GM23338 (cell line): ENCODE data around the gene BRCA1. TPM values are rescaled to one million over a fixed set of nuclear protein-coding genes. Genes with fewer than 3 reads are reported as not detected.

Experiments used
- ATAC-seq: fragments of 200-7000 bp; cut with Tn5 transposase; 3 replicates; pipeline ENCODE4 v1.9.1; 2020
- DNase-seq: peaks from one replicate; pipeline ENCODE4 v3.0.0-alpha.2; 2015; ENCODE audit warnings: low spot score
- H2AFZ ChIP-seq: fragments of 200-600 bp; sonication (generic); 2 replicates; pipeline ENCODE4 v1.8.0; 2016; ENCODE audit warnings: antibody characterized with exemption, mild to moderate bottlenecking, moderate library complexity
- H3F3A ChIP-seq: fragments of 200-600 bp; sonication (generic); replicated peaks from 2 replicates; pipeline ENCODE4 v1.8.0; 2017; ENCODE audit warnings: antibody characterized with exemption, mixed run types, low read depth
- H3K27ac ChIP-seq: fragments of 200-600 bp; sonication (generic); 2 replicates; pipeline ENCODE4 v1.6.1; 2016; ENCODE audit warnings: low read depth
- H3K27me3 ChIP-seq: fragments of 200-600 bp; sonication (generic); 2 replicates; pipeline ENCODE4 v1.8.0; 2016; ENCODE audit warnings: mild to moderate bottlenecking, mixed run types, moderate library complexity; ENCODE audit not compliant: insufficient read depth
- H3K36me3 ChIP-seq: fragments of 200-600 bp; sonication (generic); 2 replicates; pipeline ENCODE4 v1.8.0; 2016; ENCODE audit warnings: mild to moderate bottlenecking; ENCODE audit not compliant: insufficient read depth
- H3K4me1 ChIP-seq: fragments of 200-600 bp; sonication (generic); 2 replicates; pipeline ENCODE4 v1.8.0; 2016; ENCODE audit warnings: mild to moderate bottlenecking, moderate library complexity; ENCODE audit not compliant: insufficient read depth
- H3K4me2 ChIP-seq: fragments of 200-600 bp; sonication (generic); 2 replicates; pipeline ENCODE4 v1.7.1; 2017; ENCODE audit warnings: mixed run types
- H3K4me3 ChIP-seq: fragments of 200-600 bp; sonication (generic); 2 replicates; pipeline ENCODE4 v1.6.1; 2016; ENCODE audit warnings: mixed run types
- H3K79me2 ChIP-seq: fragments of 200-600 bp; sonication (generic); replicated peaks from 2 replicates; pipeline ENCODE4 v1.8.0; 2017; ENCODE audit warnings: mild to moderate bottlenecking; ENCODE audit not compliant: insufficient read depth
- H3K9me2 ChIP-seq: fragments of 200-600 bp; sonication (generic); 2 replicates; pipeline ENCODE4 v1.8.0; 2017; ENCODE audit not compliant: insufficient read depth
- H4K20me1 ChIP-seq: fragments of 200-600 bp; sonication (generic); replicated peaks from 2 replicates; pipeline ENCODE4 v1.8.0; 2017; ENCODE audit warnings: mild to moderate bottlenecking; ENCODE audit not compliant: insufficient read depth
- H3K27ac Mint-ChIP-seq: 2 replicates; pipeline ENCODE4 v1.8.0; 2020; ENCODE audit warnings: inconsistent platforms, mild to moderate bottlenecking, moderate library complexity, mixed read lengths
- H3K27me3 Mint-ChIP-seq: 3 replicates; pipeline ENCODE4 v1.8.0; 2022; ENCODE audit warnings: low read depth, mild to moderate bottlenecking, moderate library complexity, mixed read lengths, inconsistent platforms; ENCODE audit not compliant: insufficient read depth, poor library complexity
- H3K36me3 Mint-ChIP-seq: 3 replicates; pipeline ENCODE4 v1.8.0; 2021; ENCODE audit warnings: low read depth, mild to moderate bottlenecking, inconsistent platforms, moderate library complexity, mixed read lengths
- H3K4me1 Mint-ChIP-seq: 3 replicates; pipeline ENCODE4 v1.8.0; 2020; ENCODE audit warnings: mild to moderate bottlenecking, inconsistent platforms, mixed read lengths
- H3K4me3 Mint-ChIP-seq: 3 replicates; pipeline ENCODE4 v1.8.0; 2021; ENCODE audit warnings: moderate library complexity, mild to moderate bottlenecking, inconsistent platforms, mixed read lengths
- H3K9me3 Mint-ChIP-seq: 3 replicates; pipeline ENCODE4 v1.8.0; 2020; ENCODE audit warnings: moderate library complexity, mild to moderate bottlenecking, inconsistent platforms, mixed read lengths
- CTCF ChIP-seq, 2 experiments: fragments of 200-600 bp in 1 of 2; sonication (generic) in 1 of 2; conservative IDR thresholded peaks; 2 replicates each; pipeline versions ENCODE4 v1.5.1 to v1.6.1; 2016 to 2017; ENCODE audit warnings: antibody characterized with exemption in 2 of 2, low read depth in 2 of 2, mild to moderate bottlenecking in 2 of 2, moderate library complexity in 1 of 2
- EZH2 ChIP-seq: fragments of 200-600 bp; sonication (generic); IDR thresholded peaks from one replicate; pipeline ENCODE4 v1.8.0; 2017; ENCODE audit warnings: antibody characterized with exemption, mild to moderate bottlenecking, low read depth; ENCODE audit not compliant: unreplicated experiment
- JUNB ChIP-seq: IDR thresholded peaks from one replicate; pipeline ENCODE4 v1.6.1; 2016; ENCODE audit warnings: antibody characterized with exemption; ENCODE audit not compliant: unreplicated experiment
- NANOG ChIP-seq: IDR thresholded peaks from 2 replicates; pipeline ENCODE4 v1.6.1; 2016; ENCODE audit warnings: antibody characterized with exemption, borderline replicate concordance
- STAT1 ChIP-seq: IDR thresholded peaks from one replicate; pipeline ENCODE4 v1.6.1; 2016; ENCODE audit warnings: antibody characterized with exemption; ENCODE audit not compliant: unreplicated experiment
- ZNF114 ChIP-seq: fragments of 250-450 bp; sonication (Bioruptor Pico); IDR thresholded peaks from 2 replicates; pipeline ENCODE4 v1.5.0; 2020; ENCODE audit warnings: mild to moderate bottlenecking, moderate library complexity
- polyA plus RNA-seq: library from polyadenylated mRNA; unstranded; fragments of >200 nt; fragmentation: Nextera tagmentation; extraction: Ambion mirVana; gene quantifications from 2 replicates; pipeline ENCODE4 v1.2.1, GENCODE V29; 2016
- total RNA-seq: library from RNA; depleted of rRNA; stranded (reverse); fragments of >200 nt; shearing (Covaris generic); gene quantifications from 2 replicates; pipeline ENCODE4 v1.2.3, GENCODE V29; 2014
- TF ChIP-seq, protein P1 (sequence below): IDR thresholded peaks from one replicate; pipeline ENCODE4 v1.6.1; 2018; ENCODE audit warnings: antibody characterized with exemption; ENCODE audit not compliant: unreplicated experiment
- TF ChIP-seq, protein P2 (sequence below): fragments of 250-450 bp; sonication (Bioruptor Pico); IDR thresholded peaks from 2 replicates; pipeline ENCODE4 v1.5.0; 2020; ENCODE audit warnings: mild to moderate bottlenecking, moderate library complexity

The BRCA1 gene
- total and polyA plus RNA-seq, 2 experiments from 2014 or later: 43.2 to 45.9 TPM

DNA sequence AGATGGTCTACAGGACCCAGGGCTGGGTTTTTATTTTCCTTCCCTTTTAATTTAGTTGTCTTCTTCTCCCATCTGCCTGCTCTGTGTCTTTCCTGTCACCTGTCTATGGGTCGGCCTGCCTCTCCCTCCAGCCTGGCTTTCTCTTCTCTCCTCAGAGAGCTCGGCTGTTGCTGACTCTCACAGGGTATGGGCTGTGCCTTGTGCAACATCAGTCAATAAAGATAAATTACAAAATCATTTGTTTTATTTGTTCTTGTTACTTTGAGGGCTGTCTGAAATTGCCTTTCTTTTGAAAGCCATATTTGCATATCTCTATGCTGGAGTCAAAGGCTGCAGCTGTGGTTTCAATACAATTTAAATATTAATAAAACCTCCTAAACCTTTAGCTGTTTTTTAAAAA lies 84.5 kb downstream of the BRCA1 start (continued):
- TF ChIP-seq, protein P1, sequence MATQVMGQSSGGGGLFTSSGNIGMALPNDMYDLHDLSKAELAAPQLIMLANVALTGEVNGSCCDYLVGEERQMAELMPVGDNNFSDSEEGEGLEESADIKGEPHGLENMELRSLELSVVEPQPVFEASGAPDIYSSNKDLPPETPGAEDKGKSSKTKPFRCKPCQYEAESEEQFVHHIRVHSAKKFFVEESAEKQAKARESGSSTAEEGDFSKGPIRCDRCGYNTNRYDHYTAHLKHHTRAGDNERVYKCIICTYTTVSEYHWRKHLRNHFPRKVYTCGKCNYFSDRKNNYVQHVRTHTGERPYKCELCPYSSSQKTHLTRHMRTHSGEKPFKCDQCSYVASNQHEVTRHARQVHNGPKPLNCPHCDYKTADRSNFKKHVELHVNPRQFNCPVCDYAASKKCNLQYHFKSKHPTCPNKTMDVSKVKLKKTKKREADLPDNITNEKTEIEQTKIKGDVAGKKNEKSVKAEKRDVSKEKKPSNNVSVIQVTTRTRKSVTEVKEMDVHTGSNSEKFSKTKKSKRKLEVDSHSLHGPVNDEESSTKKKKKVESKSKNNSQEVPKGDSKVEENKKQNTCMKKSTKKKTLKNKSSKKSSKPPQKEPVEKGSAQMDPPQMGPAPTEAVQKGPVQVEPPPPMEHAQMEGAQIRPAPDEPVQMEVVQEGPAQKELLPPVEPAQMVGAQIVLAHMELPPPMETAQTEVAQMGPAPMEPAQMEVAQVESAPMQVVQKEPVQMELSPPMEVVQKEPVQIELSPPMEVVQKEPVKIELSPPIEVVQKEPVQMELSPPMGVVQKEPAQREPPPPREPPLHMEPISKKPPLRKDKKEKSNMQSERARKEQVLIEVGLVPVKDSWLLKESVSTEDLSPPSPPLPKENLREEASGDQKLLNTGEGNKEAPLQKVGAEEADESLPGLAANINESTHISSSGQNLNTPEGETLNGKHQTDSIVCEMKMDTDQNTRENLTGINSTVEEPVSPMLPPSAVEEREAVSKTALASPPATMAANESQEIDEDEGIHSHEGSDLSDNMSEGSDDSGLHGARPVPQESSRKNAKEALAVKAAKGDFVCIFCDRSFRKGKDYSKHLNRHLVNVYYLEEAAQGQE: no peak
- no peak for TF ChIP-seq STAT1
- TF ChIP-seq CTCF (conservative IDR thresholded peaks at IDR 0.05; ENCODE audit: low read depth in 2 of 2): no peak
- no peak for TF ChIP-seq EZH2
- no peak for TF ChIP-seq JUNB
- no peak for TF ChIP-seq ZNF114 (CRISPR knock-in tag)

DNA sequence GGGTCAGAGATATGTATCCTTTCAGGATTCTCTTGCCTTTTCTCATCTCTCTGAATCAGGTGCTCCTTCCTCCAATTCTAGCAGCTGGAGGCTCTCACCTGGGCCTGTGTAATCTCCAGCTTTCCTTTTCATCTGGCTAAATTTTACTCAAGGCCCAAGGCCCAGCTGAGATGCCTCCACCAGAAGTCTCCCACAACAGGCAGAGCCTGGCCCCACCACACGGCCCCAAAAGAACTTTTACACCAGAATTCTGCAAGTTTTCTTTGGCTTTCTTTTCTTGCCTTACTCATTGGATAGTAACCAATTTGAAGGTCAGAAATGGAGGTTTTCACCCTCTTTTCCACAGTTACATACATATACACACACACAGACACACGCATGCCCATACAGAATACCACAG lies 85.5 kb downstream of the BRCA1 start:
- no peaks in the 10 kb centered on the region for H3K9me2 ChIP-seq
- no peak overlapping the region for H3K4me2 ChIP-seq
- no peaks in the 10 kb centered on the region for H3K27me3 ChIP-seq
- no peaks in the 10 kb centered on the region for H4K20me1 ChIP-seq
- Mint-ChIP-seq H3K36me3 (0 out of 3 replicates have a peak, but pooled peaks cover 2% of the 10 kb centered on the region), H3K9me3 (no peaks in the 10 kb centered on the region), H3K4me1 (peaks cover 72% of the 10 kb centered on the region), H3K4me3 (no peak overlapping the region), H3K27me3 (peaks cover 17% of the 10 kb centered on the region), H3K27ac (peak overlapping the region; percentile 61; the same call in 1 of the 2 replicates)
- DNase-seq (no peak), ATAC-seq (no peak)
- H3K79me2 ChIP-seq: no peaks in the 10 kb centered on the region
- peaks cover 25% of the 10 kb centered on the region for H3F3A ChIP-seq
- H3K36me3 ChIP-seq: no peaks in the 10 kb centered on the region
- H3K4me1 ChIP-seq: peaks cover 64% of the 10 kb centered on the region
- no peak overlapping the region for H2AFZ ChIP-seq
- peak overlapping the region; percentile 64; the same call in 1 of the 2 replicates for H3K27ac ChIP-seq
- H3K4me3 ChIP-seq: no peak overlapping the region
- TF ChIP-seq, protein P2, sequence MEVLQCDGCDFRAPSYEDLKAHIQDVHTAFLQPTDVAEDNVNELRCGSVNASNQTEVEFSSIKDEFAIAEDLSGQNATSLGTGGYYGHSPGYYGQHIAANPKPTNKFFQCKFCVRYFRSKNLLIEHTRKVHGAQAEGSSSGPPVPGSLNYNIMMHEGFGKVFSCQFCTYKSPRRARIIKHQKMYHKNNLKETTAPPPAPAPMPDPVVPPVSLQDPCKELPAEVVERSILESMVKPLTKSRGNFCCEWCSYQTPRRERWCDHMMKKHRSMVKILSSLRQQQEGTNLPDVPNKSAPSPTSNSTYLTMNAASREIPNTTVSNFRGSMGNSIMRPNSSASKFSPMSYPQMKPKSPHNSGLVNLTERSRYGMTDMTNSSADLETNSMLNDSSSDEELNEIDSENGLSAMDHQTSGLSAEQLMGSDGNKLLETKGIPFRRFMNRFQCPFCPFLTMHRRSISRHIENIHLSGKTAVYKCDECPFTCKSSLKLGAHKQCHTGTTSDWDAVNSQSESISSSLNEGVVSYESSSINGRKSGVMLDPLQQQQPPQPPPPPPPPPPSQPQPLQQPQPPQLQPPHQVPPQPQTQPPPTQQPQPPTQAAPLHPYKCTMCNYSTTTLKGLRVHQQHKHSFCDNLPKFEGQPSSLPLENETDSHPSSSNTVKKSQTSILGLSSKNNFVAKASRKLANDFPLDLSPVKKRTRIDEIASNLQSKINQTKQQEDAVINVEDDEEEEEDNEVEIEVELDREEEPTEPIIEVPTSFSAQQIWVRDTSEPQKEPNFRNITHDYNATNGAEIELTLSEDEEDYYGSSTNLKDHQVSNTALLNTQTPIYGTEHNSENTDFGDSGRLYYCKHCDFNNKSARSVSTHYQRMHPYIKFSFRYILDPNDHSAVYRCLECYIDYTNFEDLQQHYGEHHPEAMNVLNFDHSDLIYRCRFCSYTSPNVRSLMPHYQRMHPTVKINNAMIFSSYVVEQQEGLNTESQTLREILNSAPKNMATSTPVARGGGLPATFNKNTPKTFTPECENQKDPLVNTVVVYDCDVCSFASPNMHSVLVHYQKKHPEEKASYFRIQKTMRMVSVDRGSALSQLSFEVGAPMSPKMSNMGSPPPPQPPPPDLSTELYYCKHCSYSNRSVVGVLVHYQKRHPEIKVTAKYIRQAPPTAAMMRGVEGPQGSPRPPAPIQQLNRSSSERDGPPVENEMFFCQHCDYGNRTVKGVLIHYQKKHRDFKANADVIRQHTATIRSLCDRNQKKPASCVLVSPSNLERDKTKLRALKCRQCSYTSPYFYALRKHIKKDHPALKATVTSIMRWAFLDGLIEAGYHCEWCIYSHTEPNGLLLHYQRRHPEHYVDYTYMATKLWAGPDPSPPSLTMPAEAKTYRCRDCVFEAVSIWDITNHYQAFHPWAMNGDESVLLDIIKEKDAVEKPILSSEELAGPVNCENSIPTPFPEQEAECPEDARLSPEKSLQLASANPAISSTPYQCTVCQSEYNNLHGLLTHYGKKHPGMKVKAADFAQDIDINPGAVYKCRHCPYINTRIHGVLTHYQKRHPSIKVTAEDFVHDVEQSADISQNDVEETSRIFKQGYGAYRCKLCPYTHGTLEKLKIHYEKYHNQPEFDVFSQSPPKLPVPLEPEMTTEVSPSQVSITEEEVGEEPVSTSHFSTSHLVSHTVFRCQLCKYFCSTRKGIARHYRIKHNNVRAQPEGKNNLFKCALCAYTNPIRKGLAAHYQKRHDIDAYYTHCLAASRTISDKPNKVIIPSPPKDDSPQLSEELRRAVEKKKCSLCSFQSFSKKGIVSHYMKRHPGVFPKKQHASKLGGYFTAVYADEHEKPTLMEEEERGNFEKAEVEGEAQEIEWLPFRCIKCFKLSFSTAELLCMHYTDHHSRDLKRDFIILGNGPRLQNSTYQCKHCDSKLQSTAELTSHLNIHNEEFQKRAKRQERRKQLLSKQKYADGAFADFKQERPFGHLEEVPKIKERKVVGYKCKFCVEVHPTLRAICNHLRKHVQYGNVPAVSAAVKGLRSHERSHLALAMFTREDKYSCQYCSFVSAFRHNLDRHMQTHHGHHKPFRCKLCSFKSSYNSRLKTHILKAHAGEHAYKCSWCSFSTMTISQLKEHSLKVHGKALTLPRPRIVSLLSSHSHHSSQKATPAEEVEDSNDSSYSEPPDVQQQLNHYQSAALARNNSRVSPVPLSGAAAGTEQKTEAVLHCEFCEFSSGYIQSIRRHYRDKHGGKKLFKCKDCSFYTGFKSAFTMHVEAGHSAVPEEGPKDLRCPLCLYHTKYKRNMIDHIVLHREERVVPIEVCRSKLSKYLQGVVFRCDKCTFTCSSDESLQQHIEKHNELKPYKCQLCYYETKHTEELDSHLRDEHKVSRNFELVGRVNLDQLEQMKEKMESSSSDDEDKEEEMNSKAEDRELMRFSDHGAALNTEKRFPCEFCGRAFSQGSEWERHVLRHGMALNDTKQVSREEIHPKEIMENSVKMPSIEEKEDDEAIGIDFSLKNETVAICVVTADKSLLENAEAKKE: no peak
- TF ChIP-seq STAT1 (no peak), NANOG (no peak), JUNB (no peak), CTCF (conservative IDR thresholded peaks at IDR 0.05; ENCODE audit: low read depth in 2 of 2) (no peak)
